Smooth muscle cell (in vitro differentiated cells): ENCODE measurements around the gene METTL9. TPM values are rescaled to one million over a fixed set of nuclear protein-coding genes. Genes with fewer than 3 reads are reported as not detected.

Experiments used
- DNase-seq: peaks from one replicate; lab custom pipeline; 2025; ENCODE audit not compliant: unreplicated experiment; lab: John Stamatoyannopoulos, UW
- H2AFZ ChIP-seq: fragments of 200-600 bp; sonication (generic); 2 replicates; pipeline ENCODE4 v1.6.0; 2016; ENCODE audit warnings: antibody characterized with exemption, low read depth, mild to moderate bottlenecking
- H3F3A ChIP-seq: fragments of 200-600 bp; sonication (generic); 2 replicates; pipeline ENCODE4 v1.6.0; 2017; ENCODE audit warnings: antibody characterized with exemption, low read depth
- H3K27ac ChIP-seq: fragments of 200-600 bp; sonication (generic); 2 replicates; pipeline ENCODE4 v1.5.1; 2016; ENCODE audit warnings: low read depth, mild to moderate bottlenecking
- H3K27me3 ChIP-seq: fragments of 200-600 bp; sonication (generic); 2 replicates; pipeline ENCODE4 v1.6.1; 2016; ENCODE audit warnings: low read depth, mild to moderate bottlenecking
- H3K36me3 ChIP-seq: fragments of 200-600 bp; sonication (generic); 2 replicates; pipeline ENCODE4 v1.5.1; 2016; ENCODE audit warnings: low read depth
- H3K4me1 ChIP-seq: fragments of 200-600 bp; sonication (generic); 2 replicates; pipeline ENCODE4 v1.5.1; 2016; ENCODE audit warnings: low read depth
- H3K4me2 ChIP-seq: fragments of 200-600 bp; sonication (generic); 2 replicates; pipeline ENCODE4 v1.6.0; 2016; ENCODE audit warnings: mild to moderate bottlenecking
- H3K4me3 ChIP-seq: fragments of 200-600 bp; sonication (generic); 2 replicates; pipeline ENCODE4 v1.5.1; 2016; ENCODE audit warnings: mild to moderate bottlenecking
- H3K79me2 ChIP-seq: fragments of 200-600 bp; sonication (generic); 2 replicates; pipeline ENCODE4 v1.6.0; 2016; ENCODE audit warnings: low read depth, mild to moderate bottlenecking
- H3K9ac ChIP-seq: fragments of 200-600 bp; sonication (generic); 2 replicates; pipeline ENCODE4 v1.6.0; 2016; ENCODE audit warnings: low read depth
- H3K9me3 ChIP-seq: fragments of 200-600 bp; sonication (generic); replicated peaks from 2 replicates; pipeline ENCODE4 v1.5.1; 2016; ENCODE audit warnings: low read depth
- H4K20me1 ChIP-seq: fragments of 200-600 bp; sonication (generic); 2 replicates; pipeline ENCODE4 v1.6.0; 2016; ENCODE audit warnings: low read depth
- WGBS: methylation state at CpG from one replicate; pipeline ENCODE4 v1.1.7; 2016; ENCODE audit warnings: low lambda C conversion rate; 5-methylcytosine and 5-hydroxymethylcytosine counted together
- polyA plus RNA-seq: library from polyadenylated mRNA; unstranded; fragments of >200 nt; fragmentation: Nextera tagmentation; extraction: Ambion mirVana; gene quantifications from 2 replicates; pipeline ENCODE4 v1.2.1, GENCODE V29; 2016
- small RNA-seq: library from RNA; depleted of rRNA; stranded (forward); fragments of <200 nt; gene quantifications from one replicate; pipeline ENCODE3, GENCODE V24; 2014
- total RNA-seq: library from RNA; depleted of rRNA; stranded (reverse); fragments of >200 nt; gene quantifications from 2 replicates; pipeline ENCODE4 v1.2.3, GENCODE V29; 2014
- TF ChIP-seq, protein P1 (sequence below): fragments of 200-600 bp; sonication (generic); IDR thresholded peaks from 2 replicates; pipeline ENCODE4 v1.5.1; 2017; ENCODE audit warnings: borderline replicate concordance, mild to moderate bottlenecking, antibody characterized with exemption; ENCODE audit not compliant: insufficient read depth, poor library complexity, severe bottlenecking

The METTL9 gene
- total and polyA plus RNA-seq, 2 experiments from 2014 or later: 97.5 to 157 TPM

DNA sequence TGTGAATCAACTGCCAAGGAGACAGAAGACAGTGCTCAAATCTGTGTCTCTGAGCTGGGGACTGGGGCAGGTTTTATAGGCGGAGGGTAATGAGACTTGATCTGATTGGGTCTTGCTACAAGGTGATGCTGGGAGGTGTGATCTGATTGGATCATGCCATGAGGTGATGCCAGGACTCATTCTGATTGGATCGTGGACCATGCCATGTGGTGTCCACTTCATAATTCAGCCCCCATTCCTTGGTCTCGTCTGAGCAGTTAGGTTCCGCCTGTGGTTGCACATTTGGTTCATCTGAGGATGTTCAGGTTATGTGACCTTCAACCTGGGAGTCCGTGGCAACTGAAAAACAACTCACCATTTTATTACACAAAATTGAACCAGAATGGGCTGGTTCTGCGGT is 105.4 kb downstream of the METTL9 start:
- Histone ChIP-seq H3K4me3 (no peak overlapping the region), H4K20me1 (no peaks in the 10 kb centered on the region), H3K27ac (no peak overlapping the region), H3K36me3 (no peaks in the 10 kb centered on the region), H3K9me3 (no peaks in the 10 kb centered on the region), H3K9ac (no peak overlapping the region), H3K27me3 (no peaks in the 10 kb centered on the region), H3K4me2 (no peak overlapping the region), H3F3A (no peaks in the 10 kb centered on the region), H2AFZ (no peak overlapping the region), H3K79me2 (no peaks in the 10 kb centered on the region), H3K4me1 (no peaks in the 10 kb centered on the region)
- DNase-seq: no peak
- TF ChIP-seq, protein P1, sequence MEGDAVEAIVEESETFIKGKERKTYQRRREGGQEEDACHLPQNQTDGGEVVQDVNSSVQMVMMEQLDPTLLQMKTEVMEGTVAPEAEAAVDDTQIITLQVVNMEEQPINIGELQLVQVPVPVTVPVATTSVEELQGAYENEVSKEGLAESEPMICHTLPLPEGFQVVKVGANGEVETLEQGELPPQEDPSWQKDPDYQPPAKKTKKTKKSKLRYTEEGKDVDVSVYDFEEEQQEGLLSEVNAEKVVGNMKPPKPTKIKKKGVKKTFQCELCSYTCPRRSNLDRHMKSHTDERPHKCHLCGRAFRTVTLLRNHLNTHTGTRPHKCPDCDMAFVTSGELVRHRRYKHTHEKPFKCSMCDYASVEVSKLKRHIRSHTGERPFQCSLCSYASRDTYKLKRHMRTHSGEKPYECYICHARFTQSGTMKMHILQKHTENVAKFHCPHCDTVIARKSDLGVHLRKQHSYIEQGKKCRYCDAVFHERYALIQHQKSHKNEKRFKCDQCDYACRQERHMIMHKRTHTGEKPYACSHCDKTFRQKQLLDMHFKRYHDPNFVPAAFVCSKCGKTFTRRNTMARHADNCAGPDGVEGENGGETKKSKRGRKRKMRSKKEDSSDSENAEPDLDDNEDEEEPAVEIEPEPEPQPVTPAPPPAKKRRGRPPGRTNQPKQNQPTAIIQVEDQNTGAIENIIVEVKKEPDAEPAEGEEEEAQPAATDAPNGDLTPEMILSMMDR: no peak
- WGBS: 92% methylated on average over 6 of the region's 6 CpGs

Small RNA genes lying within 50 kb of the gene (small RNA-seq; reads per million reads assigned to genes)
- gene RF00478 (not detected), gene RNU6-1005P (0.21 reads per million), gene RNU6-196P (not detected)

Other genes with a start within 250 kb of the METTL9 start
- not detected in 2 replicates for gene IGSF6, start 53.0 kb downstream of the METTL9 start, total RNA-seq
- 0.06 and 0.13 TPM in 2 replicates for gene IGSF6, start 53.0 kb downstream of the METTL9 start, polyA plus RNA-seq
- 0.31 TPM in 1 of 2 replicates, not detected in the other for gene OTOA, start 64.4 kb downstream of the METTL9 start, total RNA-seq
- gene OTOA, start 64.4 kb downstream of the METTL9 start, polyA plus RNA-seq: not detected in 2 replicates